HUDEP-2 (cell line): ENCODE measurements around the gene FBXO2.

Source experiments
- DNase-seq, 76 experiments: peaks; one replicate each; lab custom pipeline; 2025; ENCODE audit not compliant: unreplicated experiment in 76 of 76; lab: John Stamatoyannopoulos, UW

The FBXO2 gene

GRCh38 chr1:11653861-11654136 is 430 bp downstream of the FBXO2 start:
- no peak for DNase-seq

DNA sequence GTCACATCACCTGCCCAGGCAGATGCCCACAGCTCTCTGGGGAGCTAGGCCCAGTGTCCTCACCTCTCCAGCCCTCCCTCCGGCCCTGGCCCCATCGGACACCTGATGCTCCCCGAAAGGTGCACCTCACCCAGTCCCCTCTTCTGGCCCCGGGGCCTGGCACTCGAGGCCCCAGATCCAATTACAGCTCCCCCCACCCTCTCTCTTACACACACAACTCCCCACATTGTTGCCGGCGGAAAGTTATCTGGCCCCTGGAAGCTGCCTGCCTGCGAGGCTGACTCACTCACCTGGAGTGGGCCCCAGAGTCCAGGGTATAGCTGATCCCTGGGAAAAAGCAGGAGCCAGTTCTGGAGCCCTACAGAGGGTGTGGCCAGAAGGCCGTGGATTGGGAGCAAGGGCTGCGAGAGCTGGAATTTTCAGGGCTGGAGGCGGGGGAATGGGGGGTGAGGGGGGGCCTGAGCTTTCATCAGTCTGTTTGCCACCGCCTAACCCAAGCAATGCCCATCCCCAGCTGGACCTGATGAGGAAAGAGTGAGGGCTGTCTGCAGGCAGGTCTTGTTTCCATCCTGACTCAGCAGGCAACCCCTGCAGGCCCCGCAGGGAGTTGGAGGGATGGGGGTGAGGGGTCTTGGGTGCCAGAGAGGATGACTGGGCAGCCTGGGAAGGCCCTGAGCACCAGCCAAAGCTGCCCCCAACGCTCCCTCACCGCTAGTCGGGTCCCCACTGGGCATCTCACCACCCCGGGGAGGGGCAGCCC is 948 bp downstream of the FBXO2 start:
- no peak for DNase-seq

- DNase-seq, result no peak
These were observed 1.9 kb downstream of the FBXO2 start for GRCh38 chr1:11652203-11652780.

- no peak for DNase-seq
These were observed 3.2 kb downstream of the FBXO2 start for GRCh38 chr1:11651017-11651416.

DNA sequence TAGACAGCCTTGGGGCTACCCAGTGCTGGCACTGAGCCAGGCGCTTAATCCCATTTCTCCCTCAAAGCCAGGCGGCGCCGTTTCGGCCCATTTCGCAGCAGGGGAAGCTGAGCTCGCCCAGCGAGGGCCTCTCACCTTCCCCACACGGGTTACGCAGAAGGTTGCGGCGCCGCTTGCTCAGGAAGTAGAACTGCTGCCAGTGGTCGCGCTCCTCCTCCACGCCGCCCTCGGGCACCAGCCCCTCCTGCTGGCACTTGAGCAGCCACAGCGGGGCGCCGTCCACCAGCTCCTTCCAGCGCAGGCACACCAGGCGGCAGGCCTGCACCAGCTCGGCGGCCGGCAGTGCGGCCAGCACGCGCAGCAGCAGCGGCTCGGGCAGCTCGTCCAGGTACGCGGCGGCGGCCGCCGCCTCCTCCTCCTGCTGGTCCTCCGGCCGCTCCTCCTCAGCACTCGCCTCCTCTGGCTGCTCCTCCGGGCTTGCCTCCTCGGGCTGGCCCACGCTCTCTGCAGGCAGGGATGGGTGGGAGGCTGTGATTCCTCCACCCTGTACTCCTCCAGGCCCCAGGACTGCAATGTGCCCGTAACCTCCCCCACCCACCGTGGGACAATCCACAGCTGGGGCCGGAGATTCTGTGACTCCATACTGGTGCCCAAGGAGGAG is 3.8 kb downstream of the FBXO2 start:
- DNase-seq, result peak in 62 of 76 experiments; percentile 15 to 82 (median 54)

DNA sequence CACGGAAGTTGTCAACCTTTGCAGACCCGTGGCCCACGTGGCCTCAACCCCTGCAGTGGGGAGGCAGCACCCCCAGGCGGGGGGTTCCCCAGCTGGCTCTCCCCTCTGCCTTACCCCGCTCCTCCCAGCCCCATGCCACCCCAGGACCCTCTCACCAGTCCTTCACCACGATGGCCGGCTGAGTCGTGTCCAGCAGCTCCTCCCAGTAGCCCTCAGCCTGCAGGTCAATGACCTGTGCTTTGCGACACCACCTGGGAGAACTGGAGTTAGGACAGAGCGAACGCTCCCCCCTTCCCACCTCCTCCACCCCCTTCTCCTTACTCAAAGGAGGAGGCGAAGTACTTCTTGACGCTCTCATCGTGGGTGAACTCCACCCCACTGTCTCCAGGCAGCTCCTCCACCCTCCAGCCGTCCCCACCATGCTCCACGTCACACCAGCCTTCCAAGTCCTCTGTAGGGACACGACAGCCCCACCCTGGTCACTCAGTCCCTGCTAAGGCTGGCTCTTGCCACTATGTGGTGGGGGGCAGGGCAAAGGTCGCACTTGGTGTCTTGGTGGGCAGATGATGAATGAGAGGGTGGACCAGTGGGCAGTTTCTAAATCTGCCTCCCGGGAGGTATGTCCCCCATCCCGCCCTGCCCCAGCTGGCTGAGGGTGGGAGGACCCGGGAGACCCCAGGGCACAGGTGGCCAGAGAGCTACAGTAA is 4.5 kb downstream of the FBXO2 start:
- DNase-seq, result no peak

- DNase-seq, result no peak
These were observed 5.0 kb downstream of the FBXO2 start for GRCh38 chr1:11649237-11649623.

GRCh38 chr1:11648732-11649158 is 5.5 kb downstream of the FBXO2 start:
- DNase-seq, result peak in 24 of 76 experiments; percentile 3 to 40 (median 16)

DNA sequence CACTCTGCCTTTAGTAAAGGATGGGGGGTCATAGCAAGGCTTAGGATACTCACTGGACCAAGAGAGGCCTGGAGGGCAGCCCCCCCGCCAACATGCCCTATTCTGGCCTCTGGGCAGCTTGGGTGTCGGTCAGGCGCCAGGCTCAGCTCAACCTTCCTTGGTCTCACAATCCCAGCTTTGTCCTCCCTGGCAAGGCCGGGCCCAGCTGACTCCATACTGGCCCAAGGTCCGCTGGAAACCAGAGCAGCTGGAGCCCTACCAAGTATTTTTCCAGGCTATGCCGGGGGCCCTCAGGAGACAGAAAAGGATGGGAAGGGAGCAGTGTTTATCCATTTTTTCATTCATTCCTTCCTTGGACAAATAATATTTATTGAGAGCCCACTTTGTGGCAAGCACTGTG is 6.2 kb downstream of the FBXO2 start:
- no peak for DNase-seq

DNA sequence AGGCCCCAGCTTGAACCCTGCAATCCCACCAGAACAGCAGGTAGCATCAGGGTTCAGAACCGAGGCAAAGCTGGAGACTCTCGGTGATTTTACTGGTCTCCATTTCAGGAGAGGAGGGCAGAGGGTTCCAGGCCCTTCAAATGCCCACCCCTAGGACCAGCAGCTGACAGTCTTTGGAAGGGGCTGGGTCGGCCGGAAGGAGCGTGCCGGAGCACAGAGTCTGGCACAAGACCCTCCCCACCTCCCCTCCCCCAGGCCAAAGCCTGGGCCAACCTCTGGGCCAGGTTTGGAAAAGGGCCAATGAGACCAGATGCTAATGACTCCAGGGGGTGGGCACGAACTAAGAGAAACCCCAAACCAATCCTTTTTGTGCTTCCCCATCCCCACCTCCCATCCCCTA is 6.9 kb downstream of the FBXO2 start:
- DNase-seq, result no peak

DNA sequence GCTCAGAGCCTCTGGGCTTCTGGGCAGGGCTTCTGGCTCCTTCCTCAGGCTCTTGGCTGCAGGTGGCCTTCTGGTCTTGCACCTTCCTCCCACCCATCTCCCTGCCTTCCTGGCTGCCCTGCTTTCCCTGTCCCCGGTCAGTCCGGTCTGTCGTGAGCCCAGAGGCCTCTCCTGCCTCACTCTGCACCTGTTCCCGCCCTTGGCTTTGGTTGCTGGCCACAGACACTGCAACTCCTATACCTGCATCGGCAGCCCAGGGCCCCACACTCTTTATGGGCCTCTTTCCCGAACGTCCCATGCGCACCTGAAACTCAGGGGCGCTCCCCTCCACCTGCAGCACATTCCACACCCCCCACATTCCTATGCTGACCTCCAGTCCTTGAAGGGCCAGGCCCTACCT is 7.9 kb downstream of the FBXO2 start:
- no peak for DNase-seq

GRCh38 chr1:11645670-11646265 is 8.5 kb downstream of the FBXO2 start:
- DNase-seq, result peak in 68 of 76 experiments; percentile 7 to 83 (median 63)

DNA sequence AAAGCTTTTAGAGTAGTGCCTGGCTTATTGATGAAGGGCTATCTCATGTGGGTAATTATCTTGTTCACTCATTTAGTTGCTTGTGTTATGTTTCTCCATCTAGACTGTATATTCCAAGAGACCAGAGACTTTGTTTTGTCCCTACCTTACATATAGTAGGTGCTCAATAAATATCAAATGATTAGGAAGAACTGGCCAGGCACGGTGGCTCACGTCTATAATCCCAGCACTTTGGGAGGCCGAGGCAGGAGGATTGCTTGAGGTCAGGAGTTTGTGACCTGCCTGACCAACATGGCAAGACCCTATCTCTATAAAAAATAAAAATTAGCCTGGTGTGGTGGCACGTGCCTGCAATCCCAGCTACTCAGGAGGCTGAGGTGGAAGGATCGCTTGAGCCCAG is 9.0 kb downstream of the FBXO2 start:
- no peak for DNase-seq

DNA sequence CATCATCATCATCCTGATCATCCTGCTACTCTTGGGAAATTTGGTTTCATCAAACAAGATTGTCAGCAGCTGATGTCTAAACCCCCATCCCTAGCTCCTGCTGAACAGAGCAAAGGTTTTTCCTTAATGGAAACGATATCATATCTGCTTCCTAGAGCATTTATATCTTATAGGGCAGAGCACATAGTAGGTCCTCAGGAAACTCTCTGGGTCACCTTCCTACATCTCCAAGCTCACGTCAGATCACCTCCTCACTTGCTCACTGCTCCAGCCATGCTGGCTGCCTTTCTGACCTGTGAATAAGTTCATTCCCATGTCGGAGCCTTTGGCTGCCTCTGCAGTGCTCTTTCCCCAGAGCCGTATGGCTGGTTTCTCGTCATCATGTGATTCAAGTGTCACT is 10.4 kb downstream of the FBXO2 start:
- no peak for DNase-seq

DNA sequence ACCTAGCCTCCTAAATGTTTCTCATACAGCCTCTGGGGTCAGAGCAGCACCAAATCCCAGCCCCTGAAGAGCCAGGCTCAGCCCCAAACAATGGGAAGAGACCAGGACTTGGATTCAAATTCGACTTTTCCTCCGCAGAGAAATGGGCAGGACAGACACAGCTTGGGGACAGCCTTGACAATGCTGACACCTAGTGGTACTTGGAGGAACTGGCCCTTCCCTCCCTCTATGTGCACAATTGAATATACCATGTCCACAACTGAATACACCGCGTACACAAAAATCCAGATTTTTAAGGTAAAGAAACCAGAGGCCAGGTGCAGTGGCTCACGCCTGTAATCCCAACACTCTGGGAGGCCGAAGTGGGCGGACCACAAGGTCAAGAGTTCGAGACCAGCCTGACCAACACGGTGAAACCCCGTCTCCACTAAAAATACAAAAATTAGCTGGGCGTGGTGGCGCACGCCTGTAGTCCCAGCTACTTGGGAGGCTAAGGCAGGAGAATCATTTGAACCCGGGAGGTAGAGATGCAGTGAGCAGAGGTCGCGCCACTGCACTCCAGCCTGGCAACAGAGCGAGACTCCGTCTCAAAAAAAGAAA is 11.7 kb downstream of the FBXO2 start:
- DNase-seq, result peak in 49 of 76 experiments; percentile 3 to 65 (median 33)

- no peak for DNase-seq
These were observed 12.4 kb downstream of the FBXO2 start for GRCh38 chr1:11641776-11642305.

DNA sequence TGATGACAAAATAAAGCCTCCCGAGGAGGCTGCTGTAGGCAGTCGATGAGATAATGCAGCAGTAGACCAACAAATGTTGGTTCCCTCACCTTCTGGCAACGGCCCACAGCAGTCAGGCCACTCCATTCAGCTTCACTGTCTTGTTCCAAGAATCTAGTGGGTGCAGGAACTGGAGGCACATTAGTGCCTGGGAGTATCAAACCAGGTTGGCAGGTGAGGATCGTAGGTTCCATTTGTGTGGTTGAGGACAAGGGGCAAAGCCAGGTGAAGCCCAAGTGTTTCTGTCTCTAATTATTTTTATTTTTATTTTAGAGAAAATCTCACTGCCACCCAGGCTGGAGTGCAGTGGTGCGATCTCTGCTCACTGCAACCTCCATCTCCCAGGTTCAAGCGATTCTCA is 13.3 kb downstream of the FBXO2 start:
- no peak for DNase-seq

DNA sequence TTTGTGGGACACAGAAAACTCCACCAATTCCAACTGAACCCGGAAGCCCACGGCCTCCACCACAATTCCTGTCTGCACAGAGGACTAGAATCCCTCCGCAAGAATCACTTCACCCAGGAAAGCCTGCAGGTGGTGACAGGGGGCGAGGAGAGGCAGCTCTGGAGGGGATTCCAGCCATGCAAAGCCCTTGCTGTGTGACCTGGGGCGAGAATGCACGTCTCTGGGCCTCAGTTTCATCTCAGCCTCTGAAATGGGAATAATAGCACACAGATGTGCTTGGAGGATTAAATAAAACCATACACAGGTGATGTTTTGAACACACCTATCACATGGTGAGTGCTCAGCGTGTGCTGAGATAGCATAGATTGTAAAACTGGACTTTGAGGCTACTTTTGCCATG is 14.1 kb downstream of the FBXO2 start:
- no peak for DNase-seq

GRCh38 chr1:11639372-11639771 is 14.9 kb downstream of the FBXO2 start:
- no peak for DNase-seq

- DNase-seq, result no peak
These were observed 16.1 kb downstream of the FBXO2 start for GRCh38 chr1:11638121-11638520.
